Osteocyte (in vitro differentiated cells): ENCODE measurements around the gene ENPP4. TPM values are rescaled to one million over a fixed set of nuclear protein-coding genes. Genes with fewer than 3 reads are reported as not detected.
A peak's percentile ranks its signal among the peaks of the same experiment; 100 is the strongest.
"Not testable (repeated sequence)": the region's sequence is repeated elsewhere in the genome, so short reads cannot be mapped to it uniquely, and the experiment has no call there.

Experiments used
- DNase-seq: peaks from one replicate; pipeline ENCODE4 v3.0.0; 2021; ENCODE audit warnings: mixed read lengths; ENCODE audit not compliant: unreplicated experiment; ENCODE audit errors: extremely low spot score
- H3K27ac Mint-ChIP-seq: one replicate; pipeline ENCODE4 v1.8.0; 2021; ENCODE audit warnings: mild to moderate bottlenecking, mixed read lengths; ENCODE audit not compliant: unreplicated experiment
- H3K27me3 Mint-ChIP-seq: one replicate; pipeline ENCODE4 v1.8.0; 2021; ENCODE audit warnings: mixed read lengths; ENCODE audit not compliant: unreplicated experiment
- H3K36me3 Mint-ChIP-seq: one replicate; pipeline ENCODE4 v1.8.0; 2021; ENCODE audit warnings: mixed read lengths; ENCODE audit not compliant: unreplicated experiment
- H3K4me1 Mint-ChIP-seq: one replicate; pipeline ENCODE4 v1.8.0; 2021; ENCODE audit warnings: mixed read lengths; ENCODE audit not compliant: unreplicated experiment
- H3K4me3 Mint-ChIP-seq: one replicate; pipeline ENCODE4 v1.8.0; 2021; ENCODE audit warnings: mild to moderate bottlenecking, moderate library complexity, mixed read lengths; ENCODE audit not compliant: unreplicated experiment
- H3K9me3 Mint-ChIP-seq: one replicate; pipeline ENCODE4 v1.8.0; 2021; ENCODE audit warnings: mixed read lengths; ENCODE audit not compliant: unreplicated experiment
- CTCF ChIP-seq: fragments of 200-600 bp; sonication (generic); IDR thresholded peaks from 2 replicates; pipeline ENCODE4 v1.5.0; 2021; ENCODE audit warnings: antibody characterized with exemption, mild to moderate bottlenecking, moderate library complexity
- total RNA-seq: library from RNA; stranded (reverse); gene quantifications from 2 replicates; pipeline ENCODE4 v1.2.1, GENCODE V29; 2021

Gene ENPP4
- total RNA-seq, 1 donor from 2014 or later = 0.27 TPM

- DNase-seq = no peak
- Mint-ChIP-seq H3K27ac (no peak overlapping the region), H3K9me3 (no peaks in the 10 kb centered on the region), H3K27me3 (peaks cover 13% of the 10 kb centered on the region), H3K36me3 (no peaks in the 10 kb centered on the region), H3K4me1 (no peaks in the 10 kb centered on the region), H3K4me3 (no peak overlapping the region)
- no peak for TF ChIP-seq CTCF
Measured at GRCh38 chr6:46116289-46116688, 13.5 kb upstream of the ENPP4 start.

GRCh38 chr6:46118157-46118556, 11.6 kb upstream of the ENPP4 start:
- no peak for TF ChIP-seq CTCF
- no peak for DNase-seq
- H3K4me1 Mint-ChIP-seq = no peaks in the 10 kb centered on the region

GRCh38 chr6:46118836-46119235, 11.0 kb upstream of the ENPP4 start:
- Mint-ChIP-seq H3K36me3 (no peaks in the 10 kb centered on the region), H3K4me3 (no peak overlapping the region), H3K4me1 (no peaks in the 10 kb centered on the region), H3K27me3 (peaks cover 13% of the 10 kb centered on the region), H3K27ac (no peak overlapping the region), H3K9me3 (no peaks in the 10 kb centered on the region)
- no peak for TF ChIP-seq CTCF
- no peak for DNase-seq

More at GRCh38 chr6:46118157-46118556, 11.6 kb upstream of the ENPP4 start:
- Mint-ChIP-seq H3K4me3 (no peak overlapping the region), H3K9me3 (no peaks in the 10 kb centered on the region), H3K27me3 (peaks cover 13% of the 10 kb centered on the region), H3K36me3 (no peaks in the 10 kb centered on the region), H3K27ac (no peak overlapping the region)

- not testable (repeated sequence) for H3K4me3 Mint-ChIP-seq, H3K4me1 Mint-ChIP-seq, DNase-seq, H3K36me3 Mint-ChIP-seq, H3K9me3 Mint-ChIP-seq, H3K27ac Mint-ChIP-seq, H3K27me3 Mint-ChIP-seq
Measured at GRCh38 chr6:46119679-46120078, 10.1 kb upstream of the ENPP4 start.

- Mint-ChIP-seq H3K27me3 (peaks cover 45% of the 10 kb centered on the region), H3K4me1 (peaks cover 7% of the 10 kb centered on the region), H3K9me3 (no peaks in the 10 kb centered on the region), H3K4me3 (no peak overlapping the region), H3K36me3 (no peaks in the 10 kb centered on the region), H3K27ac (no peak overlapping the region)
- TF ChIP-seq CTCF = no peak
- DNase-seq = no peak
Measured at GRCh38 chr6:46128476-46128875, 1.3 kb upstream of the ENPP4 start.

GRCh38 chr6:46129291-46129628, 529 bp upstream of the ENPP4 start:
- no peak for TF ChIP-seq CTCF
- Mint-ChIP-seq H3K36me3 (no peaks in the 10 kb centered on the region), H3K27ac (no peak overlapping the region), H3K27me3 (peaks cover 51% of the 10 kb centered on the region), H3K4me3 (peak overlapping the region; percentile 69), H3K9me3 (no peaks in the 10 kb centered on the region), H3K4me1 (peaks cover 7% of the 10 kb centered on the region)
- DNase-seq = no peak
